ENCODE results near the gene RPS5. TPM values are rescaled to one million over a fixed set of nuclear protein-coding genes. Genes with fewer than 3 reads are reported as not detected.

RPS5 gene
- polyA plus RNA-seq, 2 of the 4 experiments (the other 2 are of a cell fraction): 2,123 to 2,475 TPM

GRCh38 chr19:58400316-58400915 is 13.3 kb downstream of the RPS5 start:
- FAIRE-seq: no peak
- whole genome bisulfite sequencing (ENCODE audit: missing lambda C conversion rate): 69% methylated on average over 18 of the region's 18 CpGs
- ATAC-seq: 0 out of 6 replicates have a peak, but pooled peaks of 1 of the 2 experiments have one; percentile 0
- no peak for DNase-seq (ENCODE audit: low read depth in 1 of 2, low spot score in 1 of 2)
- POLR2A ChIA-PET: interaction anchor here (1.6 kb wide), 1 partner anchor 38 kb away, joined by 5 read pairs; the partner anchor contains the start of gene ZNF497
- Histone ChIP-seq H3K4me3 (peak overlapping the region; percentile 49), H3K27ac (peak overlapping the region; percentile 74 to 86), H3K4me2 (peak overlapping the region; percentile 89), H3K4me1 (peaks cover 19% of the 10 kb centered on the region), H3K9me3 (no peaks in the 10 kb centered on the region)
- CTCF ChIA-PET: interaction anchor here (1.2 kb wide), 1 partner anchor 119 kb away, joined by 7 read pairs; the partner anchor contains the start of gene ZBTB45
- TF ChIP-seq MAX (IDR thresholded peaks at IDR 0.05) (no peak), PHF8 (IDR thresholded peaks at IDR 0.05; ENCODE audit: borderline replicate concordance, low read depth) (no peak), POLR2A (IDR thresholded peaks at IDR 0.05; ENCODE audit: low read length) (no peak), MYC (IDR thresholded peaks at IDR 0.05; ENCODE audit: borderline replicate concordance, low read length) (no peak), KDM5A (IDR thresholded peaks at IDR 0.05) (no peak), FOSL2 (IDR thresholded peaks at IDR 0.05) (no peak), FOSL2 (CRISPR knock-in tag; IDR thresholded peaks at IDR 0.05) (no peak), POLR2AphosphoS2 (conservative IDR thresholded peaks at IDR 0.05; ENCODE audit: low read length) (no peak), ZSCAN20 (CRISPR knock-in tag; IDR thresholded peaks at IDR 0.05) (no peak), HES2 (IDR thresholded peaks at IDR 0.05) (no peak), EHF (CRISPR knock-in tag; IDR thresholded peaks at IDR 0.05) (no peak), HOXB5 (CRISPR knock-in tag; IDR thresholded peaks at IDR 0.05) (no peak)

- Histone ChIP-seq H3K9me3 (no peaks in the 10 kb centered on the region), H3K4me1 (peaks cover 19% of the 10 kb centered on the region), H3K4me3 (peak overlapping the region; percentile 73), H3K4me2 (peak overlapping the region; percentile 89), H3K27ac (peak overlapping the region; percentile 86 to 91)
- ATAC-seq: peak; percentile 76 to 94
- 9% methylated on average over 55 of the region's 80 CpGs for WGBS (ENCODE audit: missing lambda C conversion rate)
- peak; percentile 99 for FAIRE-seq
- CTCF ChIA-PET: interaction anchor here (1.2 kb wide), 1 partner anchor 119 kb away, joined by 7 read pairs; the partner anchor contains the start of gene ZBTB45
- POLR2A ChIA-PET: interaction anchor here (1.6 kb wide), 1 partner anchor 39 kb away, joined by 5 read pairs; the partner anchor contains the start of gene ZNF497
- DNase-seq (ENCODE audit: low read depth in 1 of 2, low spot score in 1 of 2): peak; percentile 97 to 100
- TF ChIP-seq MAX (IDR thresholded peaks at IDR 0.05) (peak; percentile 91), ZSCAN20 (CRISPR knock-in tag; IDR thresholded peaks at IDR 0.05) (no peak), HEYL (CRISPR knock-in tag; IDR thresholded peaks at IDR 0.05) (no peak), JUN (IDR thresholded peaks at IDR 0.05) (peak in 1 of 2 experiments; percentile 90; a peak in 3 of 5 replicates), HMGXB4 (CRISPR knock-in tag; IDR thresholded peaks at IDR 0.05; ENCODE audit: borderline replicate concordance) (no peak), BCL3 (IDR thresholded peaks at IDR 0.05) (peak; percentile 85; the same call in 1 of the 3 replicates), POLR2A (IDR thresholded peaks at IDR 0.05; ENCODE audit: low read length) (peak; percentile 95), BHLHE40 (IDR thresholded peaks at IDR 0.05; ENCODE audit: low read depth, low read length) (0 out of 2 replicates have a peak, but pooled peaks have one; percentile 21), CEBPB (IDR thresholded peaks at IDR 0.05) (0 out of 4 replicates have a peak, but pooled peaks of 1 of the 2 experiments have one; percentile 3), ATOH8 (CRISPR knock-in tag; IDR thresholded peaks at IDR 0.05; ENCODE audit: low read depth) (no peak), EHF (CRISPR knock-in tag; IDR thresholded peaks at IDR 0.05) (no peak), FOXS1 (CRISPR knock-in tag; IDR thresholded peaks at IDR 0.05) (no peak), HOXA7 (CRISPR knock-in tag; IDR thresholded peaks at IDR 0.05) (no peak), FOSB (CRISPR knock-in tag; IDR thresholded peaks at IDR 0.05) (no peak), RARB (CRISPR knock-in tag; IDR thresholded peaks at IDR 0.05) (no peak), MAZ (IDR thresholded peaks at IDR 0.05; ENCODE audit: borderline replicate concordance, low read depth, low read length) (0 out of 2 replicates have a peak, but pooled peaks have one; percentile 64), MYC (IDR thresholded peaks at IDR 0.05; ENCODE audit: borderline replicate concordance, low read length) (0 out of 2 replicates have a peak, but pooled peaks have one; percentile 24), USF2 (IDR thresholded peaks at IDR 0.05) (no peak), SREBF2 (IDR thresholded peaks at IDR 0.05) (no peak), RNF2 (IDR thresholded peaks at IDR 0.05; ENCODE audit: borderline replicate concordance, low read depth) (no peak), CHD2 (IDR thresholded peaks at IDR 0.05; ENCODE audit: low read length, partially characterized antibody) (no peak)
Measured at GRCh38 chr19:58400916-58401839, 14.1 kb downstream of the RPS5 start.

Data from A549 (cell line).